MM.1S (cell line): ENCODE measurements around the gene PRKG1.

Source experiments
- DNase-seq: peaks from one replicate; pipeline ENCODE4 v3.0.0-alpha.2; 2015
- H2AFZ ChIP-seq: fragments of 300-600 bp; sonication (generic); 2 replicates; pipeline ENCODE4 v1.6.0; 2016; ENCODE audit warnings: antibody characterized with exemption, low read length
- H3F3A ChIP-seq: fragments of 300-600 bp; sonication (generic); 2 replicates; pipeline ENCODE4 v1.6.1; 2016; ENCODE audit warnings: mild to moderate bottlenecking, antibody characterized with exemption, low read length, moderate library complexity, mixed read lengths; ENCODE audit not compliant: insufficient read depth
- H3K27ac ChIP-seq: fragments of 300-600 bp; sonication (generic); 2 replicates; pipeline ENCODE4 v1.5.1; 2016; ENCODE audit warnings: mild to moderate bottlenecking, low read length
- H3K27me3 ChIP-seq: fragments of 300-600 bp; sonication (generic); replicated peaks from 2 replicates; pipeline ENCODE4 v1.6.0; 2016; ENCODE audit warnings: low read length; ENCODE audit not compliant: insufficient read depth
- H3K36me3 ChIP-seq: fragments of 300-600 bp; sonication (generic); replicated peaks from 2 replicates; pipeline ENCODE4 v1.6.1; 2016; ENCODE audit warnings: mild to moderate bottlenecking, low read length, mixed read lengths; ENCODE audit not compliant: insufficient read depth
- H3K4me1 ChIP-seq: fragments of 300-600 bp; sonication (generic); 2 replicates; pipeline ENCODE4 v1.6.1; 2016; ENCODE audit warnings: low read length, mixed read lengths
- H3K4me2 ChIP-seq: fragments of 300-600 bp; sonication (generic); 2 replicates; pipeline ENCODE4 v1.6.0; 2016; ENCODE audit warnings: low read depth, low read length
- H3K4me3 ChIP-seq: fragments of 300-600 bp; sonication (generic); 2 replicates; pipeline ENCODE4 v1.5.1; 2016; ENCODE audit warnings: low read length, mixed read lengths
- H3K79me2 ChIP-seq: fragments of 300-600 bp; sonication (generic); 2 replicates; pipeline ENCODE4 v1.6.1; 2016; ENCODE audit warnings: mixed run types, low read length, mixed read lengths
- H3K9ac ChIP-seq: fragments of 300-600 bp; sonication (generic); 2 replicates; pipeline ENCODE4 v1.6.1; 2016; ENCODE audit warnings: low read length, mixed read lengths
- H3K9me2 ChIP-seq: fragments of 300-600 bp; sonication (generic); replicated peaks from 2 replicates; pipeline ENCODE4 v1.6.1; 2016; ENCODE audit warnings: mild to moderate bottlenecking, low read length, mixed read lengths; ENCODE audit not compliant: insufficient read depth
- H3K9me3 ChIP-seq: fragments of 300-600 bp; sonication (generic); replicated peaks from 2 replicates; pipeline ENCODE4 v1.6.1; 2016; ENCODE audit warnings: mild to moderate bottlenecking, low read length, mixed read lengths; ENCODE audit not compliant: insufficient read depth
- H4K20me1 ChIP-seq: fragments of 300-600 bp; sonication (generic); 2 replicates; pipeline ENCODE4 v1.6.1; 2016; ENCODE audit warnings: mild to moderate bottlenecking, low read length, moderate library complexity, mixed read lengths; ENCODE audit not compliant: insufficient read depth
- EZH2 ChIP-seq: fragments of 300-600 bp; sonication (generic); optimal IDR thresholded peaks from 2 replicates; pipeline ENCODE3; 2017; ENCODE audit warnings: low read depth, mild to moderate bottlenecking, antibody characterized with exemption, low read length, mixed read lengths
- EZH2phosphoT487 ChIP-seq: fragments of 300-600 bp; sonication (generic); IDR thresholded peaks from 2 replicates; pipeline ENCODE4 v1.6.1; 2018; ENCODE audit warnings: antibody characterized with exemption, low read length
- TF ChIP-seq, protein P1 (sequence below): fragments of 300-600 bp; sonication (generic); IDR thresholded peaks from 2 replicates; pipeline ENCODE4 v1.5.1; 2016; ENCODE audit warnings: antibody characterized with exemption, low read length, mixed read lengths

PRKG1 gene

GRCh38 chr10:51501396-51501795 is 427.1 kb downstream of the PRKG1 start:
- H3K27ac ChIP-seq = no peak overlapping the region
- no peaks in the 10 kb centered on the region for H3K36me3 ChIP-seq
- no peaks in the 10 kb centered on the region for H3K27me3 ChIP-seq
- DNase-seq = no peak
- no peaks in the 10 kb centered on the region for H3F3A ChIP-seq
- H3K4me3 ChIP-seq = no peak overlapping the region
- no peak overlapping the region for H2AFZ ChIP-seq
- H3K9ac ChIP-seq = no peak overlapping the region
- no peaks in the 10 kb centered on the region for H4K20me1 ChIP-seq
- TF ChIP-seq, protein P1, sequence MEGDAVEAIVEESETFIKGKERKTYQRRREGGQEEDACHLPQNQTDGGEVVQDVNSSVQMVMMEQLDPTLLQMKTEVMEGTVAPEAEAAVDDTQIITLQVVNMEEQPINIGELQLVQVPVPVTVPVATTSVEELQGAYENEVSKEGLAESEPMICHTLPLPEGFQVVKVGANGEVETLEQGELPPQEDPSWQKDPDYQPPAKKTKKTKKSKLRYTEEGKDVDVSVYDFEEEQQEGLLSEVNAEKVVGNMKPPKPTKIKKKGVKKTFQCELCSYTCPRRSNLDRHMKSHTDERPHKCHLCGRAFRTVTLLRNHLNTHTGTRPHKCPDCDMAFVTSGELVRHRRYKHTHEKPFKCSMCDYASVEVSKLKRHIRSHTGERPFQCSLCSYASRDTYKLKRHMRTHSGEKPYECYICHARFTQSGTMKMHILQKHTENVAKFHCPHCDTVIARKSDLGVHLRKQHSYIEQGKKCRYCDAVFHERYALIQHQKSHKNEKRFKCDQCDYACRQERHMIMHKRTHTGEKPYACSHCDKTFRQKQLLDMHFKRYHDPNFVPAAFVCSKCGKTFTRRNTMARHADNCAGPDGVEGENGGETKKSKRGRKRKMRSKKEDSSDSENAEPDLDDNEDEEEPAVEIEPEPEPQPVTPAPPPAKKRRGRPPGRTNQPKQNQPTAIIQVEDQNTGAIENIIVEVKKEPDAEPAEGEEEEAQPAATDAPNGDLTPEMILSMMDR = no peak
- no peak for TF ChIP-seq EZH2
- TF ChIP-seq EZH2phosphoT487 = no peak
- H3K9me2 ChIP-seq = no peaks in the 10 kb centered on the region
- no peaks in the 10 kb centered on the region for H3K9me3 ChIP-seq
- H3K4me1 ChIP-seq = no peaks in the 10 kb centered on the region
- no peak overlapping the region for H3K4me2 ChIP-seq
- H3K79me2 ChIP-seq = no peaks in the 10 kb centered on the region

DNA sequence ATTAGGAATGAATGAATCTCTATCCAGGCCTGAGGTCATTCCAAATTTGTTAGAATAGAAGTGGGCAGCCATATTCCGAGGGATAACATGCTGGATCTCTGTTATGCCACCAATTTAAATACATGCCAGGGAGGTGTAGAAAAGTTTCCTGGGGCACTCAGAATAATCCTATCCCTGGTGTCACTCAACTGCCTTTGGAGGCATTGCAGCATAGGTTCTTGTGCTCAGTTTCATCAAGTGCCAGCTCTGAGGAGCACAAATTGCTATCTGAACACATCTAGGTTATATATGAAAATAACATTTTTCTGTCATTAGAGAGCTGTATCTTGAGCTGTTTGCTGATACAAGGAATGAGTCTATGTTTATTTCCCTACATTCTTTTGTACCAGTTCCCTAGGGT is 427.8 kb downstream of the PRKG1 start:
- no peak for TF ChIP-seq EZH2phosphoT487
- no peak for TF ChIP-seq EZH2
- TF ChIP-seq, protein P1 = no peak
- Histone ChIP-seq H4K20me1 (no peaks in the 10 kb centered on the region), H3K4me3 (no peak overlapping the region), H3K9me3 (no peaks in the 10 kb centered on the region), H3K9me2 (no peaks in the 10 kb centered on the region), H3K4me2 (no peak overlapping the region), H3K9ac (no peak overlapping the region), H3K27ac (no peak overlapping the region), H3K27me3 (no peaks in the 10 kb centered on the region), H3K4me1 (no peaks in the 10 kb centered on the region), H2AFZ (no peak overlapping the region), H3K79me2 (no peaks in the 10 kb centered on the region), H3K36me3 (no peaks in the 10 kb centered on the region), H3F3A (no peaks in the 10 kb centered on the region)
- DNase-seq = no peak

DNA sequence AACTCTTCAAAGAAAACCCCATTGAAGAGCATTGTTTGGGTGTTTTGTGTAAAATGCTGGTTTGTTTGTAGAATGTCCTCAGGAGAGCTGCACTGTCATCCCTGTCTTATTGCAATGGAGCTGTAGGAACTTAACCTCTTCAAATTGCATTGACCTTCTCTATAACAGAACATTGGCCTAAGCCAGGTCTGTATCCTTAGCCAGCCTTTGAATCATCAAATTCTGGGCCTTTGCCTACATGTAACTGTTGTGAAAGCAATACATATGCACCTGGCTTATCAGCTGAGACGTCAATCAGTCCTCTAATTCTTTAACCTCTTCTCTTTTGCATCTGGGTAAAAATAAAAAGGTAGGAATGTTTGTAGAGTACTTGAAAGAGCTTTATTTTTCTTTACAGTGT is 429.1 kb downstream of the PRKG1 start:
- Histone ChIP-seq H3K4me3 (no peak overlapping the region), H3K9me2 (no peaks in the 10 kb centered on the region)

More for the DNA sequence above, 429.1 kb downstream of the PRKG1 start:
- DNase-seq = no peak
- Histone ChIP-seq H3K9ac (no peak overlapping the region), H3K79me2 (no peaks in the 10 kb centered on the region), H4K20me1 (no peaks in the 10 kb centered on the region), H3F3A (no peaks in the 10 kb centered on the region), H3K36me3 (no peaks in the 10 kb centered on the region), H3K4me2 (no peak overlapping the region), H3K27ac (no peak overlapping the region), H3K9me3 (no peaks in the 10 kb centered on the region), H3K4me1 (no peaks in the 10 kb centered on the region), H2AFZ (no peak overlapping the region), H3K27me3 (no peaks in the 10 kb centered on the region)
- no peak for TF ChIP-seq EZH2
- TF ChIP-seq, protein P1 = no peak
- no peak for TF ChIP-seq EZH2phosphoT487
